ENCODE results near the gene ATP9B.

ATP9B gene

DNA sequence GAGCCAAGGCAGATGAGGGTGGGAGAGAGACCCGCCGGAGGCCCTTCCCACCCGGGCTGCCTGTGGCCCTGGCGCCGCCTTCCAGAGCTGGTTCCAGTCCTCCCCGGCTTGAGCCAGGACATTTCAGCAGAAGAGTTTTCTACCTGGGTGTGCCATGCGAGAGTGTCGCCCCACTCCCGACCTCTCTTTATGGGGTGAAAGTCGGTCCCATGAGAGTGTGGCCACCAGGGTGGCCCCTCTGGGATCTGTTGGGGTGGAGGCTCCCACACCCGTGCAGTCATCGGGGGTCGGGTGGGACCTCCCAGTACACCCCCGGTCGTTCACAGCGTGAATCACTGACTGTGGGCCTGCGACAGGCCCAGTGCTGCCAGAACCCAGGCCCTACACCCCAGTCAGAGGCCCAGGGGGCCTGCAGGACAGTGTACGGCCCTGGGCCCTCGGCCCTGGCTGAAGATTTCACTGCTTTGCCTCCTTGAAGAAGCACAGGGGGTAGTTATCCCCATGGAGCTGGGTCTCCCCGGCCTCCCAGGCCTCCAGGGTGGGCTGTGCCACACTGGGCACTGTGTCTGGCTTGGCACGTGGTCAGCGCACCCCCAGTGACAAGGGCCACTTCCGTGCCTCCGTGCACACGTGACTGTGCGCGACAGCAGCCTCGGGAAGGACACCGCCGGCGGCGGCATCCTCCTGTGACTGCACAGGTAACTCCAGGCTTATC is 332.5 kb downstream of the ATP9B start:
- DNase-seq = no peak

DNA sequence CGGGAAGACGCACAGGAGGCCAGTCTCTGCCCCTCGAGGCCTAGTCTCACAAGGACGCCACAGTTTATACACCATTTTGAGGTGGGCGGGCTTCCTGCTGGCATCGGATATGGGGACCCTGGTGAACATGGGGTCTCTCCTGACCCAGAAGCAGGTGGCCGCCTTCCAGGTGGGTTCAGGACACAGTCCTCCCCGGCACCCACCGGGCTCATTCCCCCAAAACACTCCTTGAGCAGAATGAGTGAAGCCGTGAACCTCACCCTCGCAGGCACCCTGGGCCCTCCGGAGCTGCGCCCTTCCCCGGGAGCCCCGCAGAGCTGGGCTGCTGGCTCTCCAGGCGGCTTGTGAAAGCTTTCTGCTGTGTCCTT is 333.0 kb downstream of the ATP9B start:
- DNase-seq = no peak

DNA sequence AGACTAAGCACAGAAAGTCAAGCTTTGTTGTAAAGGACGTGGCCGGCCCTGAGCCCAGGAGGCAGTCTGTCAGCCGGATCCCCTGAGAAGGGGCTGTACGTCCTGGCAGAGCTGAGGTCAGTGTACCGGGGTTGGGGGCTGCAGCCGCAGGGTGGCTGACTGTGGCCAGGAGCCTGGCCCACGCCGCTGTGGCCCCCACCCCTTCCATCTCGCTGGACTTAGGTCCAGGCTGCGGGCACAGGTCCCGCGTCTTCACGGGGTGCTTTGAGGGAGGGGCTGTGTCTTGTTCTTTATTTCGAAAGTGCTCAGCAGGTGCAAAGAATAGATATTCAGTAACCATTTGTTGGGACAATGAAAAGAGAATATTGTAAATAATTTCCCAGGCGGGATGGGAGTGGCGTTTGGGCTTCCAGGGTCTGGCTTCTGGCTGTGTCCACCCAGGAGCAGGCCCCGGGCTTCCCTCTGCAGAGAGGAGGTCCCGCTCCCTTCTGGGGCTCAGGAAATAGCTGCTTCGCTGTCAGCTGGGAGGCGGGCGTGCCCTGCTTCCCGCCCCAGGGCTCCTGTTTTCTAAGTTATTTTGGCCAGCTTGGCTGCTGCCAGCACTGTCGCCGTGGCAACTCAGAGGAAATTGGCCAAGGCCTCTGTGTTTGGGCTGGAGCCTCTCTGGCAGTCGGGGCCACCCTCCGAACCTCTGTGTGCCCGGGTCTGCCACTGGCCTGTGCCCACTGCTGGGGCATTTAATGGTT is 334.0 kb downstream of the ATP9B start:
- DNase-seq = peak; percentile 40

DNA sequence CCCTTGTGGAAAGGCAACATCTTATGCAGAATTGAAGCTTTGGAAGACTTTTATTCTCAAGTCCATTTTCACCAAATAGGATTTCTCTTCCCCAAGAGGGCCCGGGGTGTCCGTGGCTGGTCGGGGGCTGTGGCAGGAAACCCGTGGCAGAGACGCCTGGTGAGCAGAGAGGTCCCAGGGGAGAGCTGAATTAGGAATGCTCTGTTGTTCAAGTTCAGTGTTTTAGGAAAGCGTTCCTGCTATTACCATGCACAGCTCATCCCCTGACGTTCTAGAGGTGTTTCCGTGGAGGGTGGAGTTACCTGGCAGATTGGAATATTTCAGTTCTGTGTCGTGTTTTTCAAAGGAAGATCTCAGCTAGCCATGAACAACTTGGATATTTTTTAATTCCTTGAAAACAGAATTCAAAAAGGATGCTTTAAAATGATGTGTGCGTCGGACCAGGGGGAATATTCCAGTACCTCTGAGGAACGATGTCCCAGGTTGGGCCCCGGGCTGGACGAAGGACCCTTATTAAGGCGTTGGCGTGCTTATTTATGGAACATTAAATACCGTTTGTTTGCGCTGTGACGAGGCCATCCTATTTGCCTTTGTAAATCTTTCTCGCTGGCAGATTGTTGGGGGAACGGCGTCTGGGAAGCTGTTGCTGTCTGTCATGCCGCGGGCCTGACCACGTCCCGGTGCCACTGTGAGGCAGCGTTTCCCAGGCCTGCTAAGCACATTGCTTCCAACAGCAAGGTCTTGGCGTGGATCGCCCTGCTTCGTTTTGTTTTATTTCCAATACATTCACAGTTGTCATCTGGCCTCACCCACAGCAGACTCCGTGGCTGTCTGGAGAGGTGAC is 334.8 kb downstream of the ATP9B start:
- DNase-seq = peak; percentile 56

DNA sequence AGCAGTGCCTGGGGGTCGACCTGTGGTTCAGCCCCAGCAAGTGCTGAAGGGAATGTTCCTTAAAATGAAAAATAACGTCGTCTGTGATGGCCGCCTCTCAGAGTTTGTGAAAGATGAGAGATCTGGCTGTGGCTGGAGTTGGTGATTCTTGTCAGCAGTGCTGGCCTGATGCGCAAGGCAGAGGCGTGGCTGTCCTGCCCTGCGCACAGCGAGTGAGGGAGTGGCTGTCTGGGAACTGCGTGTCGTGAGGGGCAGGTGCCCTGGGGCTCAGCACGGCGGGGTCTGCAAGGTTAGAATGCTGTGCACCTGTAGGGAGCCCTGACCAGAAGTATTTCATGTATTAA is 335.3 kb downstream of the ATP9B start:
- DNase-seq = peak; percentile 66

DNA sequence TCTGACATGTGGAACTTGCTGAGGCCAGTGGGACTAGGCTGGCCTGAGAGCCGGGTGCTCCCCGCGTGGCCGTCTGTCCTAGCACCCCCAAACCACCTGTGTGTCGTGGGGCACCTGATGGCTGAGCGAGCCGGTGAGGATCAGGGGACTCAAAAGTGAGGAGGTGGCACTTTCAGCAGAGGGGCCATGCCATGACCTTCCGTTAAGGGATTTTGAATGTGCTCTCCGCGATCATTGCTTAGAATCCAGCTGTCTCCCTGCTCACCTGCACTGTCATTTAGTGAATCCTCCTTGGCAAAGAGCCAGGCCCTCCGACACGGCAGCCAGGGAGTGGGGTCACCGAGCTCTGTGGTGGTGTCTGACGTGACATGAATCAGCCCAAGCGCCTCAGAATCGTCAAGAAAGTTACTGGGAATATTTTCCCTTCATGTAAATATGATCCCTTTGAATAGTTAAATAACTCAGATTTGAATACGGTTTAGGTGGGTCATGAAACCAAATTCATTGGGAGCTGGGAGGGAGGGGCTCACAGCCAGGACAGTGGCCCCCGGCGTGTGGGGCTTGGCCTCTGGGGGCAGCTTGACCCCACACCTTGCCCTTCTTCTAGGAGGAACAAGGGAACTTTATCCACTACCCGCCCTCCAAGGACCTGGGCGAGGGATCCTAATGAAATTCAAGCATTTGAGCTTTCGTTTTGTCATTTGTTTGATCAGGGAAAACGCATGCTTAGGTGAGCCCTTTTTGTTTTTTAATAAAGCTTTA is 336.0 kb downstream of the ATP9B start:
- DNase-seq = peak; percentile 75

DNA sequence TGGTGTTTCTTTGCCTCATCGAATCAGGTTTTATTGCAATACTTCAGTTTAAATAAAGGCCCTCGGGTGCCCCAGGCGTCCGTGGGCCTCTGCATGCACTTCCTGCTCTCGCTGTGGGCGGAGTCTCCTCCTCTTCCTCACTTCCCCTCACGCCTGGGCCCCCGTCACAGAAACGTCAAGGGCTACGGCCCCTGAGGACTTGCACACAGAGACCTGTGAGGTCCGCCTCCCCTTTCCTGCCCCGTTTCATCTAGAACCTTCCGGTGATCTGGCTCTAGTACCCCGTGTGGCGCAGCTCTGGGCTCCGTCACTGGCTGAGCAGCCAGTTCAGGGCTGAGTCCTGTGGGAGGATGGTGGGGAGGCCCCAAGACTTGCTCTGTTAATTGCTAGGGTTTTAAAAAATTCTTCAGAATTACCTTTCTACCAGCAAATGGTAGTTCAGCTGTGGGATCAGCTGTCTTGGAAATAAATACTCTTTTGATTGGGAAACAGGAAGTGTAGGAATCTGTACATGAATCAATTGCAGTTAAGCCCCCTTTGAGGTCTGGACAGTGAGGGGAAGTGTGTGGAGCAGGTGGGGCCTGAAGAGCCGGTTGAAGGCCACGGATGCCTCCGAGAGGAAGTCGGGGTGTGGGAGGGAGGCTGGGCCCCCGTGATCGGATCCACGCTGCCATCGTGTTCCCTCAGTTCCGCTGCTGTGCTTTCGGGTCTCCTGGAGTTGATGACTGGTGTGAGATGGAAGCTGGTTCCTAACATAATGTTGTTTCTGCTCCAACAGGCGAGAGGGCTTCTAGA is 336.8 kb downstream of the ATP9B start:
- no peak for DNase-seq

DNA sequence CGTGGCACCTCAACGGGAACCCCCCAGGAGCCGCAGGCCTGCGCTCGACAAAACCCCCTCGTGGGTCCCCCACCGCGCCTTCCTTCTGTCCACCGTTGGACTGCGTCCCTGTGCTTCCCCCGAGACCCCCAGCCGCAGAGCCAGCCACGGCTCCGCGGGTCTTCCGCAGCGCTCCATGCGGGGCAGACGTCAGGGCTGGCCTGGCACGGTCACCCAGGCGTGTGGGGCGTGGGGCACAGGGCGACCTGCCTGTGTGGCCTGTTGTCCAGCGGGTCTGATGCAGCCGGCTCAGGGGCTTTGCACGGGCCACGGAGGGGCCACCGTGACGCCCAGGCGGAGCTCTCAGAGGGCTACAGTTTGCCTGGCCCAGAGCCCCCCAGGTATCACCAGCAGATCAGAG is 337.5 kb downstream of the ATP9B start:
- no peak for DNase-seq

DNA sequence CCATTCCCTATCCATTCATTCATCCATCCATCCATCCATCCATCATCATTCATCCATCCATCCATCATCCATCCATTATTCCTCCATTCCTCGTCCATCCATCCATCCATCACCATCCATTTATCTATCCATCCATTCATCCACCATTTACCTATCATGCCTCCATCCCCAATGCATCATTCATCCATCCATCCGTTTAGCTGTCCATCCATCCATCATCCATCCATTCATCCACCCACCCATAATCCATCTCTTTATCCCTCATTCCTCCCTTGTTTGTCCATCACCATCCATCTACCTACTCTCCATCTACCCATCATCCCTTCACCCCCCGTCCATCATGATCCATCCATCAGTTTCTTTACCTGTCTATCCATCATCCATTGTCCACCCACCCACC is 340.1 kb downstream of the ATP9B start:
- no peak for DNase-seq

DNA sequence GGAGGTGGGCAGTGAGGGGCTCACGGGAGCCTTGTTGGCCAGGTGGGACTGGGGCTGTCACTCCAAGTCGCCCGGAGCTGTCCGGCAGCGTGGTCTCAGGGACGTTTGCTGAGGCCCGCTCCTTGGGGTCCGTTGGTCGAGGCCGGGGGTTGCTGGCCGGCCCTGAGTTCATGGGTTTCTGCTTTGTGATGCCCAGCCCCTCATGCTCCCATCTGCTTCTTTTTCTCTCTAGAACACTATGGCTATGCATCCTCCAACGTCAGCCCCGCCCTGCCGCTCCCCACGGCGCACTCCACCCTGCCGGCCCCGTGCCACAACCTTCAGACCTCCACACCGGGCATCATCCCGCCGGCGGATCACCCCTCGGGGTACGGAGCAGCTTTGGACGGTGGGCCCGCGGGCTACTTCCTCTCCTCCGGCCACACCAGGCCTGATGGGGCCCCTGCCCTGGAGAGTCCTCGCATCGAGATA is 341.0 kb downstream of the ATP9B start:
- DNase-seq = no peak

DNA sequence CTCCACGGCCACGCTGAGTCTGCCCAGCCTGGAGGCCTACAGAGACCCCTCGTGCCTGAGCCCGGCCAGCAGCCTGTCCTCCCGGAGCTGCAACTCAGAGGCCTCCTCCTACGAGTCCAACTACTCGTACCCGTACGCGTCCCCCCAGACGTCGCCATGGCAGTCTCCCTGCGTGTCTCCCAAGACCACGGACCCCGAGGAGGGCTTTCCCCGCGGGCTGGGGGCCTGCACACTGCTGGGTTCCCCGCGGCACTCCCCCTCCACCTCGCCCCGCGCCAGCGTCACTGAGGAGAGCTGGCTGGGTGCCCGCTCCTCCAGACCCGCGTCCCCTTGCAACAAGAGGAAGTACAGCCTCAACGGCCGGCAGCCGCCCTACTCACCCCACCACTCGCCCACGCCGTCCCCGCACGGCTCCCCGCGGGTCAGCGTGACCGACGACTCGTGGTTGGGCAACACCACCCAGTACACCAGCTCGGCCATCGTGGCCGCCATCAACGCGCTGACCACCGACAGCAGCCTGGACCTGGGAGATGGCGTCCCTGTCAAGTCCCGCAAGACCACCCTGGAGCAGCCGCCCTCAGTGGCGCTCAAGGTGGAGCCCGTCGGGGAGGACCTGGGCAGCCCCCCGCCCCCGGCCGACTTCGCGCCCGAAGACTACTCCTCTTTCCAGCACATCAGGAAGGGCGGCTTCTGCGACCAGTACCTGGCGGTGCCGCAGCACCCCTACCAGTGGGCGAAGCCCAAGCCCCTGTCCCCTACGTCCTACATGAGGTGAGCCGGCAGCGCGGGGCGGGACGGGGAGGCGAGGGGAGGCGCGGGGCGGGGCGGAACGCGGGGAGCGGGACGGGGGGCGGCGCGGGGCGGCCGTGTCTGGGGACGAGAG is 341.8 kb downstream of the ATP9B start:
- DNase-seq = no peak

DNA sequence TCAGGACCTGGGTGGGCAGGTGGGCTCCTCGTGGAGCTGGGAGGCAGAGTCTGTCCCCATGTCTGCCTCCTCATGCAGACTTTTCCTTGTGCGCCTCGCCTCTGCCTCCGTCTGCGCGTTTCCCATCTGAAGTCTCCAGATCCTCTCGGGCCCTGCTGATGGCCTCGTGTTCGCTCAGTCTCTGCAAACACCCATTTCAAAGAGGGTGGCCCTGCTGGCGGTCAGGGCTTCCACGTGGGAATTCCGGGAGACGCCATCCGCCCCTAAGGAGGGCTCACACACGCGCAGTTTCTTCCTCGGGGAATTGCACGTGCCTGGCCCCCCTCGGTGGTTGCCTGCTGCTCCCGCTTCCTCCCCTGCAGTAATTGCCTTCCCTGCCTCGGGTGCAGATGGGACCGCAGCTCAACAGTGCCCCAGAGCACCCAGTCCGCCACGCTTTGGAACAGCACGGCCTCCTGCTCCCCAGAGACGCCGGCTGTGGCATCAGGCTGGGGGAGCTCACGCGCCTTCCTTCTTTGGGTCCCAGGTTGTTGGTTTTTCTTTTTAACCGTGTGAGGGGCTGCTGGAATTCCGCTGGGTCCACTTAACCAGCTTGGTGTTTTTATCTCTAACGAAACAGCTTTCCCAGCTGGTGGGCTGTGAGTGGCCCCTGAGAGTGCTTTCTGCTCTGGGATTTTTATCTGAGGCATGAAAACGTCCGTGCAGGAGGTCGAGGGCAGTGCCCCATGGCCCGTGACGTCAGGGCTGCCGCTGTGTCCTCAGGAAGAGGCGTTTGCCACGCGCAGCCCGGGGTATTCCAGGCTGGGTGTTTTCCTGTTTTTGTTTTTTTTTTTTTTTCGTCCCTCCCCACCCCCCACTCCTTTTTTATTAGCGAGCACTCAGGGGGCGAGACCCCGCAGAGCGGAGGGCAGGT is 342.7 kb downstream of the ATP9B start:
- no peak for DNase-seq

DNA sequence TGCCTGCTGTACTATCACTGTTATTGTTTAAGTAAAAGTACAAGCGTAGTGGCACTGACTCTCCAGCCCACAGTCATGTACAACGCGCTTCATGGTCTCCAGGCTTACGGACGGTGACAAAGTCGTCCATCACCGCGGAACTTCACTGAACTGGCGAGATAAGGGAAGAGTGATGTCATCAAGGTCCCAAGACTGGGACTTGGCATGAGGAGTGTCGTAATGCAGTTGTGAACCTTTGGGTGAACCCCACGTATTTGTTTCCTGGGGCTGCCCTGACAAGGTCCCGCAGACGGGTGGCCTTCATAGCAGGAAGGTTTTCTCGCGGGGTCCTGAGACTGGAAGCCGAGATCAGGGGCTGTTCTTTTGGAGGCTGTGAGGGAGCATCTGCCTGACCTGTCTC is 343.8 kb downstream of the ATP9B start:
- no peak for DNase-seq

DNA sequence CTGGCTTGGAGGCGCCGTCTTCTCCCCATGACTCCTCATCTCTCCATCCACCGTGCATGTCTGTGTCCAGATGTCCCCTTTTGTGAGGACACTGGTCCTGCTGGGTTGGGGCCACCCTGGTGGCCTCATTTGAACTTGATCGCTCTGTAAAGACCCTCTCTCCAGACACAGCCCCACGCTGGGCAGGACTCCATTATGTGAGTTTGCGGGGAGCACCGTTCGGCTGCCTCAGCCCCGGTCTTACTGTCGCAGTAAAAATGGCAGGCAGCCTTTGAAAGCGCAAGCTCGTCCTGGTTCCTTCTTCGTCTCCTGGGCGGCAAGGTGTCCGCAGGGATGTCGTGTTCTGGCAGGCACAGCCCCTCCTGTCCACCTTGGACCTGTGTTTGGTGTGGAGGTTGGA is 344.2 kb downstream of the ATP9B start:
- no peak for DNase-seq

DNA sequence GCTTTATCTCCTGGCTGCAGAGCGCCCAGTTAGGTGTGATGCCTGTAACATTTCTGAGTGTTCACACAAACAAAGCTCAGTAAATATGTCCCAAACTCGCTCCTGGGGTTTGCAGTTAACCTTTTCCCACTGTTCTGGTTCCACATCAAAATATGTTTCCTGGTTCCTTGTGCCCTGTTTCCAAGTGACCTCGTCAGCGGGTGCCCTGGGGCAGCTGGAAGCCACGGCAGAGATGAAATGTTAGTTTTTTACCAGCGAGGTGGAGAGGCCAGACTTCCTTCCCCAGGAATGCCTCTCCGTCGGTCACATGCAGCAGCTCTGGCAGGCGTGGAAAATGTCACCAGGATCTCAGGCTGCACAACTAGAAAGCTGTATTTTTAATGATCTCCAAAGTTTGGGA is 344.7 kb downstream of the ATP9B start:
- no peak for DNase-seq

DNA sequence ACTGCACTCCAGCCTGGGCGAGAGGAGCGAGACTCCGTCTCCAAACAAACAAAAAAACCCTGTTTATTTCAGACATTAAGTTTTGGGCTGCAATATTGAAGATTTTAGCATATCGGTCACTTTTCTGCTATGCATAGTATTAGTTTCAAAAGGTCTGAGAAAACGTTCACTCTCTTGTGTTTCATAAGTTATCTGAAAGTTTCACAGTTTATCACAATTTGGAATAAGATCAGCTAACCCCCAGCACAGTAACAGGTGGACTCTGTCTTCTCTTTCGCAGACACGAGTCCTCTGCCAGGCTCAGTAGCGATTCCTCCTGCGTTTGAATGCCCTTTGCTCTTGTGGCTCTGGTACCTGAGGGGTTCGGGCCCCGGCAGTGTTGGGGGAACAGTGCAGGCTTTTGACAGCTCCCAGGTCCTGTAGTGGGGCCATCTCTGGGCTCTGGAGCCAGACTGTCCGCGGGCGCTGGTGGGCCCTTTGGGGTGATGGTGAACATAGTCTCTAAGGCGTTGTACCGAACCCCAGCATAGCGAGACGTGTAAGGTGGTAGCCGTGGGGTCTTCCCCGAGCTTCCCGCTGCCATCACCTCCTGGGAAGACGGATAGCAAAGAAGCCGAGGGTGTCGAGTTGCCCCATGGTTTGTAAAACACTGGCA is 347.0 kb downstream of the ATP9B start:
- DNase-seq = no peak

DNA sequence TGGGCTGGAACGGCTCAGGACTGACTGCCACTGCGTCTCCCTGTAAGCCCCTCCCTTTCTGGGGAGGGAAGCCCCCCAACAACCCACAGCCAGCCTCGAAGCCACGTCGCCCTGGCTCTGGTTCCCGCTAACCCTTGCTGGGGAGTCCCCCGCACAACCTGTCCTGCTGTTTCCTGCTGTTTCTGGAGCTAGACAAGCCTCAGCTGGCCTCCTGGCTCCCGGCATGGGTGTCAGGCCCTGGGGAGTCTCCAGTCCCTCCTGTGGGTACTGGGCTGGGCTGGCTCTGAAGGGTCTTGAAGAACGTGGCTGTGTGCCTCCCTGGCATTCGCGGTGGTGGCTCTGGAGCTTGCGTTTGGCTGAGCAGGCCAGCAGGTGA is 347.5 kb downstream of the ATP9B start:
- no peak for DNase-seq

DNA sequence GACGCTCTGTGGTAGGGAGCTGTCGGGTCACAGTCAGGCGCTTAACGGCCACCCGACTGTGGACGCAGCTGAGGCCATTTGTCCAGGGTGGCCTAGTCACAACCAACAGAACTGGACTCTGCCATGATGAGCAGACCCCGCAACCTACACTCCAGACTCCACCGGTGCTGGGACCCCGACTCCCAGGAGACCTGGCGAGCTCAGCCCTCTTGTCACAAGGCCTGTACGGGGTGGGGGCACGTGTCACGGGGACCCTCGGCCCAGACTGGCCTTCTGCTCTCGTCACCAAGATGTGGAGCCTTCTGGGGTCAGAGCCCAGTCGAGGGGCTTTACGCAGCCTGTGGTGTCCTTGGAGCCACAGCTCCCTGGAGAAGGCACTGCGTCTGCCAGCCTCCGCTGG is 349.0 kb downstream of the ATP9B start:
- no peak for DNase-seq

DNA sequence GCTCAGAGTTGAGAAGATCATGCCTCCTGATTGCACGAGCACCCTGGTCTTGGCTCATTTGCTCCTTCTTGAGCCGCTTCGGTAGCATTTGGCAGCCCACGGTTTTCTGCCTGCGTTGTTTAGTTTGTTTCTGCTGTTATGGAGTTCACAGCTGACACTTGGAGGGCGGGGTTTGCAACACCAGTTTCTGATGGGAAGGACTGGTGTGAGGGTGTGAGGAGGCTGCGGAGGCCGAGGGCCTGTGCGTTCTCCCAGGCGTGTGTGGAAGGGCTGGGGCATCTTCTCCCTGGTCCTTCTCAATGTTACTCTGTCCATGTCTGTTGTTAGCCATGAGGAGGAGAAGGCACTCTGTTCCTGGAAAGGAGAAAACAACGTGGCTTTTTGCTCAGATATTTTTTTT is 349.4 kb downstream of the ATP9B start:
- DNase-seq = no peak

Data from NCI-H146 (cell line).